PC-9 (cell line): ENCODE measurements around the gene EML3. TPM values are rescaled to one million over a fixed set of nuclear protein-coding genes. Genes with fewer than 3 reads are reported as not detected.
A peak's percentile ranks its signal among the peaks of the same experiment; 100 is the strongest.

ENCODE experiments used
- BruUV-seq: library from RNA; stranded (reverse); fragments of 400-500 nt; replicated peaks from 2 replicates; lab custom pipeline; 2021; lab: Mats Ljungman, UMichigan
- CTCF ChIA-PET: fragments of 300-600 bp; sonication (Branson Sonifier 250); formaldehyde crosslinking; loops from one replicate; lab custom pipeline; 2022; ENCODE audit warnings: antibody characterized with exemption; lab: Charles Lee
- POLR2A ChIA-PET: fragments of 300-600 bp; sonication (Branson Sonifier 250); formaldehyde crosslinking; loops from one replicate; lab custom pipeline; 2022; ENCODE audit warnings: antibody characterized with exemption; ENCODE audit not compliant: unreplicated experiment; lab: Charles Lee
- DNase-seq, 2 experiments: peaks; one replicate each; pipeline versions ENCODE4 v3.0.0 to v3.0.0-alpha.2; 2015 to 2022; ENCODE audit warnings: mixed read lengths in 1 of 2
- H2AFZ ChIP-seq: fragments of 200-600 bp; sonication (generic); 2 replicates; pipeline ENCODE4 v1.8.1; 2017; ENCODE audit warnings: antibody characterized with exemption
- H3F3A ChIP-seq: fragments of 200-600 bp; sonication (generic); 2 replicates; pipeline ENCODE4 v1.8.1; 2017; ENCODE audit warnings: antibody characterized with exemption, mild to moderate bottlenecking, low read depth; ENCODE audit not compliant: insufficient read depth
- H3K27ac ChIP-seq: fragments of 200-600 bp; sonication (generic); 2 replicates; pipeline ENCODE4 v1.6.1; 2016; ENCODE audit warnings: mixed run types
- H3K27me3 ChIP-seq: fragments of 200-600 bp; sonication (generic); 2 replicates; pipeline ENCODE4 v1.6.1; 2016; ENCODE audit warnings: low read depth, mixed run types; ENCODE audit not compliant: insufficient read depth
- H3K36me3 ChIP-seq: fragments of 200-600 bp; sonication (generic); 2 replicates; pipeline ENCODE4 v1.6.1; 2016; ENCODE audit warnings: low read depth, mixed run types
- H3K4me1 ChIP-seq: fragments of 200-600 bp; sonication (generic); replicated peaks from 2 replicates; pipeline ENCODE4 v1.6.1; 2016; ENCODE audit warnings: mixed run types; ENCODE audit not compliant: insufficient read depth
- H3K4me2 ChIP-seq: fragments of 200-600 bp; sonication (generic); 2 replicates; pipeline ENCODE4 v1.6.1; 2017; ENCODE audit warnings: mixed run types
- H3K4me3 ChIP-seq: fragments of 200-600 bp; sonication (generic); 2 replicates; pipeline ENCODE4 v1.6.1; 2016; ENCODE audit warnings: mixed run types
- H3K79me2 ChIP-seq: fragments of 200-600 bp; sonication (generic); 2 replicates; pipeline ENCODE4 v1.6.1; 2017; ENCODE audit warnings: low read depth, mixed run types
- H3K9me2 ChIP-seq: fragments of 200-600 bp; sonication (generic); 2 replicates; pipeline ENCODE4 v1.8.1; 2017; ENCODE audit warnings: mild to moderate bottlenecking; ENCODE audit not compliant: insufficient read depth
- H3K9me3 ChIP-seq: fragments of 200-600 bp; sonication (generic); 2 replicates; pipeline ENCODE4 v1.8.1; 2016; ENCODE audit warnings: low read depth; ENCODE audit not compliant: insufficient read depth
- H4K20me1 ChIP-seq: fragments of 200-600 bp; sonication (generic); 2 replicates; pipeline ENCODE4 v1.8.1; 2017; ENCODE audit not compliant: insufficient read depth
- EZH2 ChIP-seq: fragments of 200-600 bp; sonication (generic); IDR thresholded peaks from 2 replicates; pipeline ENCODE4 v1.8.0; 2017; ENCODE audit warnings: antibody characterized with exemption, low read depth
- intact Hi-C: fragments of 100-400 bp; cut with micrococcal nuclease; formaldehyde crosslinking; loops from one replicate; pipeline ENCODE4 v1.10.0; 2022; ENCODE audit not compliant: unreplicated experiment
- total RNA-seq: library from RNA; stranded (reverse); gene quantifications from 2 replicates; pipeline ENCODE4 v1.2.3, GENCODE V29; 2021
- TF ChIP-seq, protein P1 (sequence below): fragments of 200-600 bp; sonication (generic); conservative IDR thresholded peaks from 2 replicates; pipeline ENCODE4 v1.6.1; 2017; ENCODE audit warnings: mixed run types, antibody characterized with exemption, mild to moderate bottlenecking, moderate library complexity

EML3 gene
- total RNA-seq, 1 experiment from 2014 or later = 84.2 TPM

DNA sequence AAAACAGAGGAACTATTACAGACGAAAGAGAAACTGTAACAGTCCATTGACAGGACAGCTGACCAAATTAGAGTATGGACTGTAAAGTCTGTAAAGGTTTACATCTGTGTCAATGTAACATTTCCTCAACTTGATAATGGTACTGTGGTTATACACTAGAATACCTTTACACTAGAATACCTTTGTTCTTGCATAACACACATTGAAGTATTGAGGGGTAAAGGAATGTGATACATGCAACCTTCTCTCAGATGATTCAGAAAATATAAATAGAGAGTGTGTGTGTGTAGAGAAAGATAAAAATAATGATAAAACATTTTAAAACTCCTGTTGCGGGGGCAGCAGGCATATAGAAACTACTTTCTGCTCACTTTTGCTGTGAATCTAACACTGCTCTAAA is 33.3 kb downstream of the EML3 start:
- CTCF ChIA-PET = no interaction called here
- H3K36me3 ChIP-seq = peaks cover 13% of the 10 kb centered on the region; the same call in 1 of the 2 replicates
- peak overlapping the region; percentile 19 for H3K27ac ChIP-seq
- peaks cover 23% of the 10 kb centered on the region for H3K4me1 ChIP-seq
- POLR2A ChIA-PET = no interaction called here
- no peaks in the 10 kb centered on the region; the same call in 1 of the 2 replicates for H4K20me1 ChIP-seq
- H3K4me2 ChIP-seq = no peak overlapping the region
- H3F3A ChIP-seq = peaks cover 51% of the 10 kb centered on the region
- peak in 1 of 2 experiments; percentile 88 for DNase-seq
- no peaks in the 10 kb centered on the region for H3K27me3 ChIP-seq
- no peaks in the 10 kb centered on the region for H3K9me2 ChIP-seq
- H3K79me2 ChIP-seq = peaks cover 20% of the 10 kb centered on the region
- BruUV-seq = no TSS peak
- H2AFZ ChIP-seq = no peak overlapping the region
- TF ChIP-seq EZH2 = no peak
- TF ChIP-seq, protein P1, sequence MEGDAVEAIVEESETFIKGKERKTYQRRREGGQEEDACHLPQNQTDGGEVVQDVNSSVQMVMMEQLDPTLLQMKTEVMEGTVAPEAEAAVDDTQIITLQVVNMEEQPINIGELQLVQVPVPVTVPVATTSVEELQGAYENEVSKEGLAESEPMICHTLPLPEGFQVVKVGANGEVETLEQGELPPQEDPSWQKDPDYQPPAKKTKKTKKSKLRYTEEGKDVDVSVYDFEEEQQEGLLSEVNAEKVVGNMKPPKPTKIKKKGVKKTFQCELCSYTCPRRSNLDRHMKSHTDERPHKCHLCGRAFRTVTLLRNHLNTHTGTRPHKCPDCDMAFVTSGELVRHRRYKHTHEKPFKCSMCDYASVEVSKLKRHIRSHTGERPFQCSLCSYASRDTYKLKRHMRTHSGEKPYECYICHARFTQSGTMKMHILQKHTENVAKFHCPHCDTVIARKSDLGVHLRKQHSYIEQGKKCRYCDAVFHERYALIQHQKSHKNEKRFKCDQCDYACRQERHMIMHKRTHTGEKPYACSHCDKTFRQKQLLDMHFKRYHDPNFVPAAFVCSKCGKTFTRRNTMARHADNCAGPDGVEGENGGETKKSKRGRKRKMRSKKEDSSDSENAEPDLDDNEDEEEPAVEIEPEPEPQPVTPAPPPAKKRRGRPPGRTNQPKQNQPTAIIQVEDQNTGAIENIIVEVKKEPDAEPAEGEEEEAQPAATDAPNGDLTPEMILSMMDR = no peak
- no peak overlapping the region for H3K4me3 ChIP-seq
- no peaks in the 10 kb centered on the region for H3K9me3 ChIP-seq
- intact Hi-C loops = no loop called here

DNA sequence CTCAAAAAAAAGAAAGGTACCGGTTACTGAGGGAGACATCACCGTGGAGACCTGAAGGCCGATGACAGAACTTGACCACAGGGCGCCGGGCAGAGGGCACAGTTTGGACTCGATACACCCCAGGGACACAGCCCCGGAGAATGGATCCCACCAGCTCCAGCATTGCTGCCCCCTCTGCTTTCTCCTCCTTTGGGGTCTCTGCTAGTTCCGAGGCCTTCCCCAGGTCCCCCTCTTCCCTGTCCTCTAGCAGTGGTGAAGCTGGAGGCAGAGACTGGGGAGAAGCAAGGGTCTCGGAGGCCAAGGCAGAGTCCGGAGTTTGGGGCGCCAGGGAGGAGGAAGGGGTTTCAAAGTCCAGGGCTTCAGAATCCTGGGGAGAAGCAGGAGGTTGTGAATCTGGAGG is 34.0 kb downstream of the EML3 start:
- Histone ChIP-seq H3K36me3 (peaks cover 6% of the 10 kb centered on the region; the same call in 1 of the 2 replicates), H3K9me3 (no peaks in the 10 kb centered on the region), H3K4me1 (peaks cover 23% of the 10 kb centered on the region), H3K4me3 (no peak overlapping the region), H3K9me2 (no peaks in the 10 kb centered on the region), H3F3A (peaks cover 47% of the 10 kb centered on the region), H3K27me3 (no peaks in the 10 kb centered on the region), H4K20me1 (no peaks in the 10 kb centered on the region; the same call in 1 of the 2 replicates), H3K79me2 (peaks cover 18% of the 10 kb centered on the region), H3K27ac (0 out of 2 replicates have a peak overlapping the region, but pooled peaks have one; percentile 19), H2AFZ (no peak overlapping the region), H3K4me2 (no peak overlapping the region)
- DNase-seq = no peak
- TF ChIP-seq, protein P1 = no peak
- no peak for TF ChIP-seq EZH2
- BruUV-seq = no TSS peak
- CTCF ChIA-PET = no interaction called here
- POLR2A ChIA-PET = no interaction called here
- intact Hi-C loops = no loop called here

DNA sequence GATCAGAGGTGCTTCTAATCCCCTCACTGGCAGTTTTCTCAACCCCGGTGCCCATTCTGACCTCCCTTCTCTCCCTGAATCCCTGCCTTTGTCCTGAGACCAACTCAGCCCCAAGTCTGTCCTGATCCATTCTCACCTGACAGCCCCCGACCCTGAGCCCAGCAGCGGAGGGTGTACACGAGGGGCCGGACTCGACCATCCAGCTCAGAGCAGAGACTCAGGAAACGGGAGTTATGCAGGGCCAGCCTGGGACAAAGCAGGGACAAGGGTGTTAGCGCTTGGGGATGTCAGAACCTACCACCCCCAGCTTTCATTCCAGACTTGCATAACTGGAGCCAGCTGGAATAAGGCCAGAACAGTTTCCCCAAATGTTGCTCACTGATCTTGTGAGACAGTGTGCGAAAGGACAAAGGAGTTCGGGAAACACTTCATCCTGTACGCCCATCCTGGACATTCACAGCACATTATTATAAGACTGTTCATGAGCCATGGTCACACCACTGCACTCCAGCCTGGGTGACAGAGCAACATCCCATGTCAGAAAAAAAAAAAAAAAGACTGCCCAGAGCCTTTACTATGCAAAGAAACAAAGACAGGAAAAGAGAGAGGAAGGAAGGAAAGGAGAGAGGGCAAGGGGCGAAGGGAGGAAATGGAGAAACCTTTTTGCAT is 35.4 kb downstream of the EML3 start:
- Histone ChIP-seq H3K9me3 (no peaks in the 10 kb centered on the region), H3K4me2 (no peak overlapping the region), H3K36me3 (peaks cover 8% of the 10 kb centered on the region), H3K9me2 (no peaks in the 10 kb centered on the region), H3K4me3 (no peak overlapping the region), H3K27ac (no peak overlapping the region), H2AFZ (no peak overlapping the region), H4K20me1 (peaks cover 8% of the 10 kb centered on the region), H3F3A (peaks cover 55% of the 10 kb centered on the region), H3K4me1 (peaks cover 29% of the 10 kb centered on the region), H3K27me3 (no peaks in the 10 kb centered on the region), H3K79me2 (peaks cover 32% of the 10 kb centered on the region)
- BruUV-seq = no TSS peak
- intact Hi-C loops = no loop called here
- no peak for TF ChIP-seq EZH2
- TF ChIP-seq, protein P1 = no peak
- ChIA-PET CTCF (no interaction called here), POLR2A (interaction anchor here (0.6 kb wide), 2 partner anchors 17 to 102 kb away, joined by 3 to 8 read pairs; no protein-coding TSS in a partner anchor)
- no peak for DNase-seq
